CMK (cell line): ENCODE data around the gene SP1.
"Not testable (repeated sequence)": the region's sequence is repeated elsewhere in the genome, so short reads cannot be mapped to it uniquely, and the experiment has no call there.

Experiments used
- DNase-seq: peaks from one replicate; pipeline ENCODE4 v3.0.0-alpha.2; 2010; ENCODE audit warnings: low read depth

The SP1 gene

DNA sequence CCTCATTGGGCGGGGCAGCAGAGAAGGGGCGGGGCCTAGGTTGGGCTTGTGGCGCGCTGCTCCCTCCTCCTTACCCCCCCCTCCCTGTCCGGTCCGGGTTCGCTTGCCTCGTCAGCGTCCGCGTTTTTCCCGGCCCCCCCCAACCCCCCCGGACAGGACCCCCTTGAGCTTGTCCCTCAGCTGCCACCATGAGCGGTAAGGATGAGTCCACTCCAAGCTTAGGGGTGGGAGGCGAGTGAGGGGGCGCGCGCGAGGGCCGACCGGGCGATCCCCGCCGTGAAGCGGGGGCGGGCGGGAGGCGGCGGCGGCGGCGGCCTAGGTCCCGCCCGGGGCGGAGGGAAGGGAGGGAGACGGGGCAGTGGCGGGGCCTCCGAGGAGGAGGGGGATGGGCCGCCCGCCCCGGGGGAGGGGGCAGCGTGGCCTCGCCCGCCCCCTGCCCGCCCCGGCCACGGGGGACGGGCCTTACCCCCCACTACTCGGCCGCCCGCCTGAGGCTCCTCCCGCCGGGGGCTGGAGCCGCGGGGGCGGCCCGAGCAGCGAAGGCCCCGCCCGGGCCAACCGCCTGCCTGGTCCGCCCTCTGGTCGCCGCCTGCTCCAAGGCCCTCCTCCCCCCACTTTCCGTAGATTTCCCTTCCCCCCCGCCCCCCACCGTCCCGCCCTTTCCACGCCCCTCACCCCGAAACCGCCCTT lies at the start of gene SP1:
TSS of gene SP1 (plus strand) at position 73 of the 690 bp plus-strand sequence. CDS start at position 189, 116 bp downstream.
- DNase-seq = peak; percentile 80

DNA sequence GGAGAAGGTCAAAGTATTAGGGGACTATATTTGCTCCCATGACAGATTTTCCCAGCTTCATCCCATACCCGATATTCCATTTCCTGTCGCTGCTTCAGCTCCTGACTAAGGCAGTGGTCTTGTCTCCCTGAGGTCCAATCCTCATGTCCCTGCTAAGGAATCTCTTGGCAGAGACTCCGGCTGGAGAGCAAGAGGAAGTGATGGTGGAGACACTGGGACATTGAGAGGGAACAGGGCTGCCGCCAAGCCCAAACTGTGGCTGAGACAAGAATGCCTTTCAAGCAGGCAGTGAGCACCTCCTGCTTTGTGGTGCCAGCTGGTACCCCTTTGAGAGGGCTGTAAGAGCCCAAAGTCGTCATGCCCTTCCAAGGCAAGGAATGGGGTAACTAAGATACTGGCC lies 49.3 kb upstream of the SP1 start:
- DNase-seq = no peak

DNA sequence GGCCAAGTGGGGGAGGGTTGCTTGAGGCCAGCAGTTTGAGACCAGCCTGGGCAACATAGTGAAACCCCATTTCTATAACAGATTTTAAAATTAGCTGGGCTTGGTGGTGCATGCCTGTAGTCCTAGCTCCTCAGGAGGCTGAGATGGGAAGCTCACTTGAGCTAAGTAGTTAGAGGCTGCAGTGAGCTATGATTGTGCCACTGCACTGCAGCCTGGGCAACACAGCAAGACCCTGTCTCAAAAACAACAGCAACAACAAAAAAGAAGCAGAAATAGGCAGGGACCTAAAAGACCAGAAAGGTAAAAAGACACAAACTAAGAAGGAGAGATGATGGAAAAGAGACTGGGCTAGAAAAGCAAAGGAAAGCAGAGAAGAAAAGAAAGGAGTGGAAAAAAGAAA lies 47.6 kb upstream of the SP1 start:
- DNase-seq = not testable (repeated sequence)

DNA sequence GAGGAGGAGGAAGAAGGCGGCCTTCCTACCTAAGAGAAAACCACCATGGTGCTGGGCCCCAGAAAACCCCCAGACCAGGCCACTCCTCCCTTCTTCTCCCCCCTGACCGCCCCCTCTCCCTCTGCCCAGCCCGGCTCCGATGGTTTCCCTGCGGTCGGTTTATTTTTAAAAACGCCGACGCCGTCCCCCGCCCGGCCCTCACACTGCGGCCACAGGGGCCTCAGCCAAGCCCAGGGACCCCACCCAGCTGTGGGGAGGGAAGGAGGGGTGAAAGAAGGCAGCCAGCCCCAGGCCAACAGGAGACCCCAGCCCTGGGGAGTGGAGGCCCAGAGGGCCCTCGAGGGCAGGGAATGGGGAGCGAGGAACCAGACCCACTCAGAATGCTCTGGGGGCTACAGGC lies 47.2 kb upstream of the SP1 start:
- DNase-seq = no peak

DNA sequence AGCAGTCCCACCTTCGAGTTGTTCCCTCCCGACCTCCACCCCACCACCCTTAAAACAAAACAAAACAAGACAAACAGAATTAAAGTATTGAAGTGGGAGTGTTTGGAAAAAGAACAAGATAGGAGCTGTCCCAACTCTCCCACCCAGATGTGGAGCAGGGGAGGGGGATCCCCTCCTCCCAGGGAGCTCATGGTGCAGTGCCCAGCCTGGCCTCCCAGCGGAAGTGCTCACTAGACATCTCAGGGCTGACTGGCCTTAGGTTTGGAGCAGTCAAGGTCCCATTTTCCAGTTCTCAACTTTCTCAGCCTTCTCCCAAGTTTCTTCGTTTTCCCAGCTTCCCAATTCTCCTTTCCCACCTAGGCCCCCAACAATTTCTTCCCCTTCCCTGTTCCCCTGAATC lies 46.7 kb upstream of the SP1 start:
- DNase-seq = no peak

DNA sequence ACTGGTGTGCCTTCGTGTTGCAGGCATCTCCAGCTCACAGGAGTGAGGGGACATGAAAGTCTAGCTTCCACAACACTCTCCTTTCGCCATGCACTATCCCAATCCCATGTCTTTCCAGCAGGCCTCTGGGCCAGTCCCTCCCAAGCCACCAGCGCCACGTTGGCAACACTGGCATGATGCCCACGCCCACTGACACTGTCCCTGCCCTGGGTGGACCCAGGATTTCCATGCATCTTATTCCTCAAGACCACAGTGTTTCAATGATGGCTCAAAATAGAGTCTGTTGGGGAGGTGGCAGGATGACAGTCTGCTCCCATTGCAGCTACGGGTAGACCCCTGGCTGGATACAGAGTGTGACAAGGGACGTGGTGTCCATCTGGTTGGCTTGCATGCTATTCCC lies 46.1 kb upstream of the SP1 start:
- no peak for DNase-seq

DNA sequence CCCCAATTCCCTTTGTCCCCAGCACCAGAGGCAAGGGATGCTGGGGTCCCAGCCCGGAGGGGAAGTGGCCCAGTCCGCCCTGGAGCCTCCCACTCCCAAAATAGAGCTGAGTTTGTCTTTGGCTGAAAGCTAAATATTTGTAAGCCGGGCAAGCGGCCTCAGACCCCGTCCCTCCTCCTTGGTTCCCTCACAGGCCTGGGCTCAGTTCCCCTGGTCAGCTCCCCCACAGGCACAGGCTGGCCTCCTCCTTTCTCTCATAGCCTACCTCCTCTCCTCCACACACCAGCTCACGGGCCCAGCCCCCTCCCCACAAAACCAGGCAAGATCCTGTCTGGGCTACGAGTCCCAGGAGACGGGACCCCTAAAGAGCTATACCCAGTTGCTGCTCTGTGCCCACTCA lies 45.2 kb upstream of the SP1 start:
- DNase-seq = no peak

DNA sequence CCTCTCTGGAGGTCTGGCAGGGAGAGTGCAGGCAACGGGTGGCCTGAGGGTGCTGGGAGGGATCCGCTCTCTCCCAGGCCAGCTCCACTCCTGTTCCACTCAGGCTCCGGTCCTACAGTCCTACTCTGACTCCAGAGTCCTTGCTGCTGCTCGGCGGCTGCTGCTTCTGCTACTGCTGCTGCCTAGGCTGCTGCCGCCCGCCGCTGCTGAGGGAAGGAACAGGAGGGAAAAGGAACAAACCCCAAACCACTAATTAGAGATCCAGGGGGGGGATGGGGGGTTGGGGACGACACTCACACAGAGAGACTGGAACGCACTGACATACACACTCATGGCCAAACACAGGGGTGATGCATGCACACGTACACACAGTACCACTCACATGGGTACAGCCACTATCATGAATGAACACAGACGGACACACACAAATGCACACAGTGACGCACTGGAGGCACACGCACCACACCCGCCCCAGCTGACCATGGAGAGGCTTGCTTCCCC lies 43.7 kb upstream of the SP1 start, which contains the start of gene SP7:
TSS of gene SP7 (minus strand) at position 174 of the 501 bp plus-strand sequence. CDS start 708 bp downstream, outside the sequence.
- no peak for DNase-seq

DNA sequence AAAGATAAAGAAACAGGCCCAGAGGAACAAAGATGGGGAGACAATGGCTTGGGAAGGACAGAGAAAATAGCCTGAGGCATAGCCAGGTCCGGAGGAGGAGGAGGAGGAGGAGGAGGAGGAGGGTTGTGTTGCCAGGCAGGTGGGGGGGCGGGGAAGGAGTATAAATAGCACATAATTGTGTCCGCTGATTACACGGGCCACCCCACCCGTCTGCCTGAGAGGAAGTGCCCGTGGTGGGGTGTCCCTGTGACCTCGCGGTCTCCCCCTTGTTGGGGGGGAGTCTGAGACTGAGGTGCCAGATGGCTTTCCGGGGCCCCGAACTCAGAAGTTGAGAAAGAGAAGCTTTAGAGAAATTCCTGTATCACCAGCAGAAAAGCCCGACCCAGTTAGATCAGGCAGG lies 42.0 kb upstream of the SP1 start:
- DNase-seq = no peak

DNA sequence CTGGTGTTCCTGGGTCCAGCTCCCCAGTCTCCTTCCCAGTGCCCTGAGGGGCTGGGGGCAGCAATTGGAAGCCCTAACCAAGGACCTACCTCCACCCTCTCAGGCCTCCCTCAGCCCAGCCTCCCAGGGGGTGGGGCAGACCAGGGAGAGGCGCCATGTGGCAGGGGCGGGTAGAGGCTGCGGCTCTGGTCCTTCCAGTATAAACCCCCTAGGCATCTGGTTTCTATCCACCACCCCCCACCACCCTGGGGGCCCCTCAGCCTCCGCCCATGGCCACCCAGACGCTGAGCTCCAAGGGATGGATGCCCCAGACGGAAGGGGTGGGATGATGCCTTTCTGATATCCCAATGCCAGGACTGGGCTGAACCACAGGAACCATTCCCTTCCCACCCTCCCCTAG lies 41.1 kb upstream of the SP1 start:
- no peak for DNase-seq

DNA sequence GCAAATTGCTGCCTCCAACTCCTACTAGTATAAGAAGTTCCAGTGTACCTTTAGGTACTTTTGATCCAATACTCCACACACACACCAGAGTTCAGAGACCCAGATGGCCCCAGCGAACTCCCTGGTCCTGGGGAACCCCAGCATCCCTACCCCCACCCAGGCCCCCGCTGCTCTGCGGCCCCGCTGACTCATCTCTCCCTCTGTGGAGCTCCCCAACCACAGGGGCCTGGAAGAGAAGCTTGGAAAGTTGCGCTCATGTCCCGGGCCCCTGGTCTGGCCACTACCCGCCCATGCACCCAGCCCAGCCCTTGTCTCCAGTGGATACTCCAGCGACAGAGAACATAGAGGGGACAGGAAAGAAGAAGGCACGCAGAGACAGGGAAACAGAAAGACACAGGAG lies 39.6 kb upstream of the SP1 start:
- DNase-seq = no peak

DNA sequence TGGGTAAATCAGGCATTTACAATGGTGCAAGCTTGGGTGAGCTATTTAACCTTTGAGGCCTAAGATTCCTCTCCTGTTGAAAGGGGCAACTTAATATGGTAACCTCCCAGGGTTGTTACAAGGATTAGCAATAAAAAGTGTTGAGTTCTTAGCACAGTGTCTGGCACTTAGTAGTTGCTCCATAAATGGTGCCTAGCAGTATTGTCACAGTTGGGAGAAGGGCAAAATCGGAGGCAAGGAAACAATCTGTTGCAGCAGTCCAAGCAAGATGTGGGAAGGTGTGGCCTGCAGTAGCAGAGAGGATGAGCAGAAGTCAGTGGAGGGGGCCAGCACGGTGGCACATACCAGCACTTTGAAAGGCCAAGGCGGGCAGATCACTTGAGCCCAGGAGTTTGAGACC lies 36.5 kb upstream of the SP1 start:
- no peak for DNase-seq

DNA sequence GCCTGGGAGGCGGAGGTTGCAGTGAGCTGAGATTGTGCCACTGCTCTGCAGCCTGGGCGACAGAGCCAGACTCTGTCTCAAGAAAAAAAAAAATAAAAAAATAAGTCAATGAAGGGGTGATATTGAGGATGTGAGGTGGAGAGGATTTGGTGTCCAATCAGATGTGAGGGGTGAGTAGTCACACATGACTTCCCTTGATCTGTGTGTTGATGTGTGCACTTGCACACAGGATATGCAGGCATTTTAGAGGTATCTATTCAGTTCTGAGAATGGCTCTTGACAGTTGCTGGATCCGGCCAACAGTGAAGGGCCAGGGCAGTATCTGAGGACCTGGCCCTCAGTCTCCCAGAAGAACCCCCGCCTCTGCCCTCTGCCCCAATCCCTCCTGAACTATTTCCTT lies 36.0 kb upstream of the SP1 start:
- DNase-seq = no peak

DNA sequence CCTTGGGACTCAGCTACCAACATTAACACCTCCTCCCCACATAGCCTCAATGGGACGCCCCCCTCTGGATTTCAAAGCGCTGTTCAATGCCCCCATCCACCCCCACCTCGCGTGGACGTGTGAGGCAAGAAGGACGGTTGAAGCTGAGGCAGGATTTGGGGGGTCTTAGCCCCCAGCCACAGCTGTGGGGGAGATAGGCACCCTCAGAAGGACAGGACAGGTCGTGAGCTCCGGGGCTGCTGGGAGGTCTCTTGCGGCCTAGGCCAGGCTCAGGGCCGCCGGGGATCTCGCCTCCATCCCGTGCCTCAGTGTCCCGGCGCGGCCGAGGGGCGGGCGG lies 35.5 kb upstream of the SP1 start:
- DNase-seq = no peak

DNA sequence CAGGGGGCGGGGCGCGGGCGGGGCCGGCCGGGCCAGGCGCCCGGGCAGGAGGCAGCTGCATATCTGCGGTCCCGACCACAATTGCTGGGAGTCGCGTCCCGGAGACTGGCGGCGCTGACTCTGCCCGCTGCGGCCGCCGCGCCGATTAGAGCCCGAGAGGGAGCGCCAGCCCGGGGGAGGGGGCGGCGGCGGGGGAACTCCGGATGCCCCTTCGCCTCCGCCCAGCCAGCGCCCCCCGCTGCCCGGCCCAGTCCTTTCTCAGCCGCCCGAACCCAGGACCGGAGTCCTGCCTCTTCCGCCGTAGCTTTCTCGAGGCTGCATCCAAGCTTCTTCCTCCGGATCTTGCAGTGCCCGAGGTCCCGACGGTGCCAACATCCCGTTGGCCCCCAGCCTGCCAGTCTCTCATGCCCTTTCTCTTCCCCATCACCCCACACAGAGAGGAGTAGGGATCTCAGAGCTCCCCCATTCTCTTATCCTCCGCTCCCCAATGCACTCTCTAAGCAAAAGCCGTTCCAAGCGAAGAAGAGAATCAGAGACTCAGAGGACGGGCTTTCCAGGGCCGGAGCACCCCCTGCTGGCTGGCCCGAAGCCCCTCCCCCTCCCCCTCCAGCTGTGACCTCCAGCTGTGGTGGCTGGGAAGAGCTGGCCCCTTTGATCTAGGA lies 35.0 kb upstream of the SP1 start:
- peak; percentile 69 for DNase-seq

DNA sequence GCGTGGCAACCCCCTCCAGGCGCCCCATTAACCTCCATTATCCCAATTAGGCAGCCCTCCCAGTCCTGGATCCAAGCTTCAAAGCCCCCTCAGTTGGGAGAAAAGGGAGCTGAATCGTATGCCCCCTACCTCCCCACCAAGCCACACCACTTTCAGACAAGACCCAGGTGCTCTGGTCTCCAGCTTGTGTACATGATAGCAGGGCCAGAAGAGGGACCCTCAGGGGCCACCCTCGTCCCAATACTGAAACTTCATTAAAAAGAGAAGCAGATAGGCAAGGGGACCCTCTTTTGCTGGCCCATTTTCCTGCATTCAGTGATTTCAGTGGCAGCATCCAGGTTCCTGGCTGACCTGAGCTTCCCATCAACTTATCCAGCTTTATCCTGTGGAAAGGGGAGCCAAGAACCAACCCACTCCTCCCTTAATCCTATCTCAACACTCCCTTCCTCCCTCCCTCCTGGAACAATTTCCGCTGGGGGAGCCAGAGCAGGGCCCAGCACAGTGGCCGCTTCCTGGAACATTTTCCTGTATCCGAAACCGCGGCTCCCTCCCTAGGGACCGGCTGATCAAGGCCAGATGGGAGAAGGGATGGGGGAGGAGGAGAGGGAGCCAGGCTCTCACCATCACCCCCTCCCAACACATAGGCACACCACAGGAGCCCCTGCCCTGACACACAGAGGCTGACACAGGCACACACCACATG lies 34.3 kb upstream of the SP1 start:
- DNase-seq = no peak

DNA sequence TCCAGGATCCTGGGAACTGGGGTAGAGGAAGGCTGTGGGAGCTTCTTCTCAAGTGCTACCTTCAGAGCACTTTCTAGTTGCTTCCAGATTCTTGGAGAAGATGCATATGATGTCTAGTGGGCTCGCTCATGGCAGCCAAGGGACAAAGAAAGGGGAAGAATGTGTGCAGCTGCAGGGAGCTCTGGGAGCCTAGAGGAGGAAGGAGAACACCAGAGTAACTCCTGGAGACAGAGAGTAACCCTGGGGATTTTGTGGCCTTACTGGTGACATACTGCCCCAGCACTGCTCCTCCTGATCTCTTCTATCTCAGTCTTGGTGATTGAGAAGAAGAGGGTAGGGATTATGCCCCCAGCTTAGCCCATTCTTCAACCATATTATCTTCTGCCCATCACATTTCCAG lies 33.5 kb upstream of the SP1 start:
- DNase-seq = no peak

DNA sequence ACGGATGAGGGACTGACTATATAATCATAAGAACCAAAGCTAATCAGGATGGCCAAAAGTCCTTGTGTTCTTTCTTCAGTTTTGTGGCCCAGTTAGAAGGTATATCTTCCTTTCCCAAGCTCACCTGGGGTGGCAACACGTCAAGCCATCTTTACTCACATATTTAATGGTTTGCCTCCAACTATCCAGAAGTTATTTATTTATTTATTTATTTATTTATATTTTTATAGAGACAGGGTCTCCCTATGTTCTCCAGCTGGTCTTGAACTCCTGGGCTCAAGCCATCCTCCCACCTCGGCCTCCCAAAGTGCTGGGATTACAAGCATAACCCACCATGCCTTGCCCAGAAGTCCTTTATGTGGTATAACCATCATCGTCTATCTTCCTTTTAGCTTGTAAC lies 32.1 kb upstream of the SP1 start:
- no peak for DNase-seq

DNA sequence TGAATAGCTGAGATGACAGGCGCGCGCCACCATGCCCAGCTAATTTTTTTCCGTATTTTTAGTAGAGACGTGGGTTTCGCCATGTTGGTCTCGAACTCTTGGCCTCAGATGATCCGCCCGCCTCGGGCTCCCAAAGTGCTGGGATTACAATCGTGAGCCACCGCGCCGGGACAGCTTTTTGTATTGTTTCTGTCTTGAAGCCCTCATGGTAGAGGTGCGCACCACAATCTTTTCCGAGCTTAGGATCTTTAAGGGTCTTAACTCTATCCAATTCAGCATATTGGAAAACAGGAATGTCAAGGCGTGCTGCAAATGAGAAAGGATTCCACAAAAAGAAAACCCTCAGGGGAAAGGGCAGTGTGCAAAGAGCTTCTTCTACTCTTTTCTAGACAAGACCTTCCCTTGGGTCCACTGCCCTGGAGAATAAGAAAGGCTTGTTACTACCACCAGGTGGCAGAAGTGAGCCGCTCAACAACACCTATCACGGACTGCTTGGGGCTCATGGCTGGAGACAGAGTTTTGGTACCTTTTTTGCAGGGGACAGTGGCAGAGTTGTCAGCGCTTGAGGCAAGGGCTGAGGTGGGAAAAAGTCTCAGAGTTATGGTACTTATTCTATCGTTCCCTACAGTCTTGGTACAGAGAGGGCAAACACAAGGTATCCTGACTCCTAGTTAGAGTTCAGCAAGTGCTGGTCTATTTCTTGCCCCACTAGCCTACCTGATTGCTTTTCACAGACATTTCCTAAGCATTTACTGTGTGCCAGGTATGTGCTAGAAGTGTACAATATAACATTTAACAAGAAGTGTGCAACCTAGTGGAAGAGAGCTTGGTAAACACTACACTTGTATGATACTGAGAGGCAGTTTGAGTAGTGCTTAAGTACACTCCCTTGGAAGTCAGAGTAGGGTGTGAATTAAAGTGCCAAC lies 27.4 kb upstream of the SP1 start:
- peak; percentile 75 for DNase-seq

DNA sequence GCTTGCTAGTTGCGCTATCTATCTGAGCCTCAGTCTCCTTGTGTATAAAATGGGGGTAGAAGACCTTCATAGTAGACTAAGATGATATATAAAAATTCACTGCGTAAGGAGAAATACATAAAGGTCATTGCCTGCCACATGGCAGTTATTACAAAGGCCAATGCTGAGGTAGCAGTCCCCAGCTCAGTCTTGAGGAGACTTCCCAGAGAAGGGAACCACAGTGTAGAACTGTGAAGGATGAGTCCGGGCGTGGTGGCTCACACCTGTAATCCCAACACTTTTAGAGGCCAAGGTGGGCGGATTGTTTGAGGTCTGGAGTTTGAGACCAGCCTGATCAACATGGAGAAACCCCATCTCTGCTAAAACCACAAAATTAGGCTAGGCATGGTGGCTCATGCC lies 26.7 kb upstream of the SP1 start:
- no peak for DNase-seq

DNA sequence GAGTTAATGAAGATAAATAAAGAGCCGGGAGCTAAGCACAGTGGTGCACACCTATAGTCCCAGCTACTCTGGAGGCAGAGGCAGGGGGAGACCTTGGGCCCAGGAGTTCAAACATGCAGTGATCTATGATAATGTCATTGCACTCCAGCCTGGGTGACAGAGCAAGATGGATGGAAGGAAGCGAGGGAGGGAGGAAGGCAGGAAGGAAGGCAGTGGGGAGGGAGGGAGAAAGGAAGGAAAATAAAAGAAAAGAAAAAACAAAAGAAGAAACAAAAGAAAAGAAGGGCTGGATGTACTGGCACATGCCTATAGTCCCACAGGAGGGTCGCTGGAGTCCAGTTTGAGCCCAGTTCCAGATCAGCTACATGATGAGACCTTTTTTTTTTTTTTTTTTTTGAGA lies 24.9 kb upstream of the SP1 start:
- no peak for DNase-seq

DNA sequence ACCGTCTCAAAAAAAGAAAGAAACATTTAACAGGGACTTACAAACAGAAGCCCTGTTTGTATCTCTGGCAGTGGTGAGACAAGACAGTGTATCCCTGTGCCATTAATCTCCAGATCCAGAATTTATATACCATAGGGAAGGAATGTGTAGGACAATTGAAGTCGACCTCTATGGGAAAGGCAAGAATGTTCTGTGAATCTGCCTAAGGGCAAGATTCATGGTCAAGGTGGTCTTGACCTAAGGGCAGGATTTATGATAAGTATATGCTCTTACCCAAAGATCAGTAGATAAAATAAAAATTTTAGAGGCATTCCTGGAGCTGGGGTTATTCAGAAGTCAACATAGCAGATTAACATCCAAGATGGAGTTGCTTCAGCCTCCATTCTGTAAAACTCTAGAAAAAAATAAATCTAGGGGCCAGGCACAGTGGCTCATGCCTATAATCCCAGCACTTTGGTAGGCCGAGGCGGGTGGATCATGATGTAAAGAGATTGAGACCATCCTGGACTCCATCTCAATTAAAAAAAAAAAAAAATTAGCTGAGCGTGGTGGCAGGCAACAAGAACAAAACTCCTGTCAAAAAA lies 21.0 kb upstream of the SP1 start:
- DNase-seq = no peak
